DMS79 (cell line): ENCODE results near the gene NKIRAS2.

Source experiments
- DNase-seq: peaks from one replicate; lab custom pipeline; 2025; lab: John Stamatoyannopoulos, UW

NKIRAS2 gene

GRCh38 chr17:42019509-42020404 is at the start of gene NKIRAS2:
Gene NKIRAS2, plus strand, starts transcription at chr17:42020090. Its CDS starts 1,488 bp downstream, at chr17:42021578.
- DNase-seq = peak; percentile 71

GRCh38 chr17:41970901-41971331 is 49.0 kb upstream of the NKIRAS2 start:
- DNase-seq = no peak

DNA sequence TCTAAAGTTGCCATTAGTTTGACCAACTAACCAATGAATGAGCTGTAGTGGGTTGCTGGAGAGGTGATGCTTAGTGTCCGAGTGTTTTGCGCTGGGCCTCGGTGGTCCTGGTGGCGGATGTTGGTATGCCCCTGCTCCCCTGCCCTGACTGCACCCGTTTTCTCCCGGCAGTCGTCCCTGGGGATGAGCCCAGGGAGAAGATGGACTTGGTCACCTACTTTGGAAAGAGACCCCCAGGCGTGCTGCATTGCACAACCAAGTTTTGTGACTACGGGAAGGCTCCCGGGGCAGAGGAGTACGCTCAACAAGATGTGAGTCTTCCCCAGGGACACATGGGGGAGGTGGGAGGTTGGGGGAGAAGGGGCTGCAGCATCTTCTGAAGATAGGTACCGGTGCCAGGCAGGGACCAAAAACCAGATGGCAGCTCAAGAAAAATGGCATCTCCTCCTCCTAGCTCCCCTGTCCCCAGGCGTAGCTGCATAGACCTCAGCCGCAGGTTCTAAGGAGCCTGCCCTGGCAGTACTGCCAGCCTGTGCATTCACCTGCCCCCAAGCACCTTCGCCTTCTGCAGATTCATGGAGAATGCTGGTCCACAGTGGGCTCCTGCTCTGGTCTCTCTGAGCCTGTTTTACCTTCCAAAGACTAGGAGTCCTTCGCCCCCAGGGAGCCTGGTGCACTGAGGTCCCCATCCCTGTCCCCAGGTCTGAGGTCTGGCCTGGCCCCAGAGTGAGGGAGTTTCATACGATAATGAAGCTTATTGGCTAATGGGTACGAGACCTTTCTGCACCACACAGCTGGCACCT is 48.0 kb upstream of the NKIRAS2 start:
- no peak for DNase-seq

DNA sequence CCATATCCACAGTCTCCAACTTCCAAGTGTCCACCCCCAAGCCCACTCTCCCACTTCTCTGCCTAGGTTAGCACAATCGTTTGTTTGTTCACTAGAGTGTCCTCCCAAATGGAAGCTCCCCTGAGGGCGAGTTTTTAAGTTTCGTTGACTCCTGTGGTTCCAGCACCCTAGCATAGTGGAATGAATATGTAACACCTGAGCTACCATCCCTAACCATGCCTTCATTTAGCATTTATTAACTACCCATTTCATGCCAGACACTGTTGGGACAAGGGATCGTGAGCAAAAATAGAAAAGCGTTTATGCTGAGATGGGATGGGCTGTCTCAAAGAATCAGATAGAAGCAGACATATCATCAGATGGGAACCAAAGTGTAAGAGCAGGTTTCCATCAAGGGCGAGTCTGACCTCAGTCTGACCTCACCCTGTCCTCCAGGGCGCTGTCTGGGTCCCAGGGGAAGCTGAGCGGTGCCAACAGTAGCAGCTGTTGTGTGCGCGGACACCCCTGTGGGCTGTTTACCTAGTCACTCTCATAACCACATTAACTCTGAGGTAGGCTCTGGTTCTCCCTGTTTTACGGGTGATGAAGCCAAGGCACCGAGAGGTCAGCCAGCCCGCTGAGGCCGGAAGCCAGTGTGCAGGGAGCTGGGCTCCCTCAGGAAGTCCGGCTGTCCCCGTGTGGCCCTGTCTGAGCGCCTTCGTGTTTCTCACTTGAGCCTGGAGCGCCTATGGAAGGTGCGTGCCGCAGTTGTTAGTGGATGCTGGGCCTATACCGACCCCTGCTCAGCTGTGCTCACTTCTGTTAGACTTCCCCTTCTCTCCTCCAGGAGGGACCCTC is 47.1 kb upstream of the NKIRAS2 start:
- DNase-seq = peak; percentile 34

GRCh38 chr17:41973408-41973811 is 46.5 kb upstream of the NKIRAS2 start:
- no peak for DNase-seq

- DNase-seq = no peak
Observed at GRCh38 chr17:41974031-41974430, 45.9 kb upstream of the NKIRAS2 start.

- DNase-seq = no peak
Observed at GRCh38 chr17:41974658-41975057, 45.2 kb upstream of the NKIRAS2 start.

GRCh38 chr17:41975099-41976083 is 44.5 kb upstream of the NKIRAS2 start:
- no peak for DNase-seq

GRCh38 chr17:41976142-41976768 is 43.6 kb upstream of the NKIRAS2 start:
- no peak for DNase-seq

DNA sequence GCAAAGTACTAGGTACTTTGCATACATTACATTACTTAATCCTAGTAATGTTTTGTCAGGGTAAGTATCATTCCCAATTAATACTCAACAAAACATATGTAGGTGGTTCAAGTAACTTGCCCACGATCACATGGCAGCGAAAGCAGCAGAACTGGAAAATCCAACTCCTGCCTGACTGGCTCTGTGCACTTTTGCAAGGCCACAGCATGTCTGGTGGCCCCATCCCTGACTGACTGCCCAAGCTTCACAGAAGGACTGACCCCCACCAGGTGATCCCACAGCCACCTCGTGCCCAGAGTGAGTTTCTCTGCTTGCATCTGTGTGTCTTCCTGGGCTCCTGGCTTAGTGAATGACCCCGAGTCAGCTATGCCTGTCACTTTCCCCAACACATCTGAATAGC is 41.9 kb upstream of the NKIRAS2 start:
- DNase-seq = no peak

- no peak for DNase-seq
Observed at GRCh38 chr17:41982026-41982760, 37.7 kb upstream of the NKIRAS2 start.

DNA sequence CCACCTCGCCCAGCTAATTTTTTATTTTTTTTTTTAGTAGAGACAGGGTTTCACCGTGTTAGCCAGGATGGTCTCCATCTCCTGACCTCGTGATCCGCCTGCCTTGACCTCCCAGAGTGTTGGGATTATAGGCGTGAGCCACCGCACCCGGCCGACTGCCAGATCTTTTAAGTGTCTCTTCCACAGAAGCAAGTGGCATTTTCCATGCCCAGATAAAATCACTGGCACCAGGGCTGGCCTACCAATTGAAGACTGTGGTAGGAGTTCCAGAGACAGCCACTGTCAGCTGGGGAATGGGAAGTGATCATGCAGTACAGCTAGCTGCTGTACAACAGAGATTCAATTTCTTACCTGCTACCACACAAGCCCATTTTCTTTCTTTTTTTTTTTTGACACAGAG is 35.4 kb upstream of the NKIRAS2 start:
- no peak for DNase-seq

GRCh38 chr17:41985919-41986318 is 34.0 kb upstream of the NKIRAS2 start:
- DNase-seq = no peak

GRCh38 chr17:41986634-41987033 is 33.3 kb upstream of the NKIRAS2 start:
- DNase-seq = no peak

DNA sequence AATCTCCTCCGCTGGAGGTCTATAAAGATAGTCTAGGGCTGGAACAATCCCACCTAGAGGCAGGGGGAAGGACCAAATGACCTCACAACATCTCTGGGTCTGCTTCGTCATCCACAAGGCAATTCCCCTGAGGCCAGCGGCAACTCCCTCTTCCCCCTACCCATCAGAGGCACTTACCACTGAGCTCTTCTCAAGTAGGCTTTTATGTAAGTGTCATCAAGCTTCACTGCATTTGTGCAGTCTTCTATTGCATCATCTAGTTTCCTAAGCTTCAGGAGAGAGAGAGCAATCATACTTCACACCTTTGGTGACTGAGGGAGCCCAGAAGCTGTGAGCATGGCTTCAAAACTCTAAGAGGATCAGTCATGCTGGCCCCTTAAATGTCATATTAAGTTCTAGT is 32.2 kb upstream of the NKIRAS2 start:
- peak; percentile 19 for DNase-seq

GRCh38 chr17:41988418-41988817 is 31.5 kb upstream of the NKIRAS2 start:
- DNase-seq = no peak

- DNase-seq = no peak
Observed at GRCh38 chr17:41989702-41990419, 30.0 kb upstream of the NKIRAS2 start.

DNA sequence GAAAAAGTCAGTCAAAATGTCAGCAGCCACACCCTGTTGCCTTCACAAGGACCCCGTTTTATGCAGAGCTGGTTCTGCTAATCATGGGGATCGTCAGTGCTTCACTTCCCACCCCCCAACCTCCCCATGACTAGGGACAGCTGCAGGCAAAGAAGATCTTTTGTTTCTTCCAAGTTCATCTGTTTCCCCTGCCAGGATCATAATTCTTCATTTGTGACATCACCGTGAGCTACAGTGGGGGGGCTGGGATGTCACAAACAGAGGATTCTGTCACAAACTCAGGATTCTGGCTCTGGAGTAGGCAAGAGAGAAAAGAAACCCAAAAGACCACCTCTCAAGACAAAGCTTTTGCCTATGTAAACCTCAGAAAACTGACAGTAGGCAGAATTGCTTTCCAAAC is 27.3 kb upstream of the NKIRAS2 start:
- DNase-seq = no peak

DNA sequence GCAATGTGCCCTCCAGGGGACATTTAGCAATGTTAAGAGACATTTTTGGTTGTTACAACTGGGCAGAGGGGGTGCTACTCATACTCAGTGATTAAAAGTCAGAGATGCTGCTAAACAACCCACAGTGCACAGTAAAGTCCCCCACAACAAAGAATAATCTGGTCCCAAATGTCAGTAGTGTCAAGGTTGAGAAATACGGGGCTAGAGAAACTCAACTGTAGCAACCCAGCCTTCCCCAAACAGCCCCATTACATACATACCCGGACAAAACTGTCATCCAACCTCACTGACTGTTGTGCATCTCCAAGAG is 23.1 kb upstream of the NKIRAS2 start:
- no peak for DNase-seq
